HepG2 (cell line): ENCODE measurements around the gene MCRIP2.

Experiments
- EP300 ChIP-seq, 3 experiments: sonication (generic) in 1 of 3; formaldehyde crosslinking in 1 of 3; IDR thresholded peaks; 2 replicates each; pipeline versions ENCODE4 v1.5.1 to v1.6.1; 2011 to 2020; ENCODE audit warnings: low read depth in 2 of 3, low read length in 2 of 3, borderline replicate concordance in 1 of 3, improper control_type of control experiment in 1 of 3, mild to moderate bottlenecking in 1 of 3, missing genetic modification reagents in 1 of 3, moderate library complexity in 1 of 3
- JARID2 ChIP-seq: sonication (generic); formaldehyde crosslinking; IDR thresholded peaks from 2 replicates; pipeline ENCODE4 v1.8.1; 2023; ENCODE audit warnings: missing genetic modification reagents, inconsistent platforms; ENCODE audit not compliant: insufficient replicate concordance
- SYNCRIP ChIP-seq: fragments of 200-400 bp; formaldehyde crosslinking; IDR thresholded peaks from 2 replicates; pipeline ENCODE4 v1.6.1; 2018; ENCODE audit warnings: mild to moderate bottlenecking, low read depth, low read length; ENCODE audit not compliant: insufficient read depth
- TF ChIP-seq, protein P1 (sequence below): sonication (generic); formaldehyde crosslinking; IDR thresholded peaks from 2 replicates; pipeline ENCODE4 v1.5.1; 2020; ENCODE audit warnings: mild to moderate bottlenecking, missing genetic modification reagents, moderate library complexity

DNA sequence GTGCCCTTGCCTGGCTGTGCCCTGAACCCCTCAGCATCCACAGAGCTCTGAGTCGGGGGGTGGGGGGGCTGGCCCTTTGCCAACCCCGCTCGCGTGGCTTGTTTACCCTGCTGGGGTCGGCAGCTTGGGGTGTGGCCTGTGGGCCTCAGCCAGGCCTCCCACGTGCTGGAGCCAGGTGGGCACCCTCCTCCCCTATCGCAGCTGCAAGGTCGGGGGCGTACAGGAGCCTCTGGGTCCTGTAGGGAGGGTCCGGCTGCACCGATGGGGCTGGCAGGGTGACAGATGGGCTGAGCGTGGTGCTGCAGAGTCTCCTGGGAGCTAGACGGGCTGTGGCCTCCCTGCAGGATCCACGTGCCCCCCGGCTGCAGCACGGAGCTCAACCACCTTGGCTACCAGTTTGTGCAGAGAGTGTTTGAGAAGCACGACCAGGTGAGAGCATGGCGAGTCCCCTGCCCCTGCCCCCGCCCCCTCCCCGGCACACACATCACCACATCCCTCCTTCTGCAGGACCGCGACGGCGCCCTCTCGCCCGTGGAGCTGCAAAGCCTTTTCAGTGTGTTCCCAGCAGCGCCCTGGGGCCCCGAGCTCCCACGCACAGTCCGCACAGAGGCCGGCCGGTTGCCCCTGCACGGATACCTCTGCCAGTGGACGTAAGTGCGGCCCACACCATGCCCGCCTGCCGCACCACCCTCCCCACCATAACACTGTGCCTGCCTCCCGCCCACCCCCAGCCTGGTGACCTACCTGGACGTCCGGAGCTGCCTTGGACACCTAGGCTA is 29.9 kb downstream of the MCRIP2 start:
- TF ChIP-seq, protein P1, sequence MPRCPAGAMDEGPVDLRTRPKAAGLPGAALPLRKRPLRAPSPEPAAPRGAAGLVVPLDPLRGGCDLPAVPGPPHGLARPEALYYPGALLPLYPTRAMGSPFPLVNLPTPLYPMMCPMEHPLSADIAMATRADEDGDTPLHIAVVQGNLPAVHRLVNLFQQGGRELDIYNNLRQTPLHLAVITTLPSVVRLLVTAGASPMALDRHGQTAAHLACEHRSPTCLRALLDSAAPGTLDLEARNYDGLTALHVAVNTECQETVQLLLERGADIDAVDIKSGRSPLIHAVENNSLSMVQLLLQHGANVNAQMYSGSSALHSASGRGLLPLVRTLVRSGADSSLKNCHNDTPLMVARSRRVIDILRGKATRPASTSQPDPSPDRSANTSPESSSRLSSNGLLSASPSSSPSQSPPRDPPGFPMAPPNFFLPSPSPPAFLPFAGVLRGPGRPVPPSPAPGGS (CRISPR knock-in tag): no peak
- no peak for TF ChIP-seq JARID2
- TF ChIP-seq SYNCRIP: no peak
- TF ChIP-seq EP300 (IDR thresholded peaks at IDR 0.05; ENCODE audit: low read depth in 2 of 2, low read length in 2 of 2): no peak
- no peak for TF ChIP-seq EP300 (CRISPR knock-in tag; IDR thresholded peaks at IDR 0.05; ENCODE audit: borderline replicate concordance)
